ENCODE results near the gene HS2ST1. TPM values are rescaled to one million over a fixed set of nuclear protein-coding genes. Genes with fewer than 3 reads are reported as not detected.

Gene HS2ST1
- total RNA-seq, 1 experiment from 2014 or later, result 30.1 TPM

DNA sequence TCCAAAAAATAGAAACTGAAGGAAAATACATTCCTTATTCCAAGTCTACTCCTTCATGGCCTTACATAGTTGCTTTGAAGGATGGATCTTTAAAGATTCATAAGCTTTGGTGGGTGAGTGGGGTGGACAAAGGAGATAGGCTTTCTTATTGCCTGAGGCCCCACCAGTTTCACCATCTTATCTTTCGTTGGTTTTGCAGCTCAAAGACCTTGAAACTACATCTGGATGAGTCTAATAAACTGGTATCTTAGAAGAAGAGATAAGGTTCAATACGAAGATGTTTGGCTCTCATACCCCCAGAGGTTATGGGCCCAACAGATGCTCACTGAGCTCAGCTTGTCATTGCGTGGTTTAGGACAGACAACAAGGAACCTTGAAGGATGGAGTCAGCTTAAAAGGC lies 201.5 kb downstream of the HS2ST1 start (continued):
- TF ChIP-seq, protein P1, sequence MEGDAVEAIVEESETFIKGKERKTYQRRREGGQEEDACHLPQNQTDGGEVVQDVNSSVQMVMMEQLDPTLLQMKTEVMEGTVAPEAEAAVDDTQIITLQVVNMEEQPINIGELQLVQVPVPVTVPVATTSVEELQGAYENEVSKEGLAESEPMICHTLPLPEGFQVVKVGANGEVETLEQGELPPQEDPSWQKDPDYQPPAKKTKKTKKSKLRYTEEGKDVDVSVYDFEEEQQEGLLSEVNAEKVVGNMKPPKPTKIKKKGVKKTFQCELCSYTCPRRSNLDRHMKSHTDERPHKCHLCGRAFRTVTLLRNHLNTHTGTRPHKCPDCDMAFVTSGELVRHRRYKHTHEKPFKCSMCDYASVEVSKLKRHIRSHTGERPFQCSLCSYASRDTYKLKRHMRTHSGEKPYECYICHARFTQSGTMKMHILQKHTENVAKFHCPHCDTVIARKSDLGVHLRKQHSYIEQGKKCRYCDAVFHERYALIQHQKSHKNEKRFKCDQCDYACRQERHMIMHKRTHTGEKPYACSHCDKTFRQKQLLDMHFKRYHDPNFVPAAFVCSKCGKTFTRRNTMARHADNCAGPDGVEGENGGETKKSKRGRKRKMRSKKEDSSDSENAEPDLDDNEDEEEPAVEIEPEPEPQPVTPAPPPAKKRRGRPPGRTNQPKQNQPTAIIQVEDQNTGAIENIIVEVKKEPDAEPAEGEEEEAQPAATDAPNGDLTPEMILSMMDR (IDR thresholded peaks at IDR 0.05 in 2 of 3, conservative IDR thresholded peaks at IDR 0.05 in 1 of 3; ENCODE audit: borderline replicate concordance in 1 of 3, insufficient read depth in 1 of 3, low read depth in 2 of 3, low read length in 2 of 3), result no peak
- TF ChIP-seq EZH2 (IDR thresholded peaks at IDR 0.05), result no peak
- no peak for TF ChIP-seq SRF (IDR thresholded peaks at IDR 0.05; ENCODE audit: low read depth)
- no peak for TF ChIP-seq SIN3A (IDR thresholded peaks at IDR 0.05; ENCODE audit: low read depth)
- TF ChIP-seq EZH2phosphoT487 (IDR thresholded peaks at IDR 0.05; ENCODE audit: borderline replicate concordance), result no peak
- no peak for TF ChIP-seq CBX3 (IDR thresholded peaks at IDR 0.05; ENCODE audit: low read depth)
- TF ChIP-seq, protein P2, sequence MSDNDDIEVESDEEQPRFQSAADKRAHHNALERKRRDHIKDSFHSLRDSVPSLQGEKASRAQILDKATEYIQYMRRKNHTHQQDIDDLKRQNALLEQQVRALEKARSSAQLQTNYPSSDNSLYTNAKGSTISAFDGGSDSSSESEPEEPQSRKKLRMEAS (IDR thresholded peaks at IDR 0.05), result no peak
- TF ChIP-seq RAD21 (IDR thresholded peaks at IDR 0.05; ENCODE audit: low read depth), result no peak
- no peak for TF ChIP-seq CEBPB (IDR thresholded peaks at IDR 0.05; ENCODE audit: low read depth)
- TF ChIP-seq EGR1 (IDR thresholded peaks at IDR 0.05; ENCODE audit: low read depth), result no peak

DNA sequence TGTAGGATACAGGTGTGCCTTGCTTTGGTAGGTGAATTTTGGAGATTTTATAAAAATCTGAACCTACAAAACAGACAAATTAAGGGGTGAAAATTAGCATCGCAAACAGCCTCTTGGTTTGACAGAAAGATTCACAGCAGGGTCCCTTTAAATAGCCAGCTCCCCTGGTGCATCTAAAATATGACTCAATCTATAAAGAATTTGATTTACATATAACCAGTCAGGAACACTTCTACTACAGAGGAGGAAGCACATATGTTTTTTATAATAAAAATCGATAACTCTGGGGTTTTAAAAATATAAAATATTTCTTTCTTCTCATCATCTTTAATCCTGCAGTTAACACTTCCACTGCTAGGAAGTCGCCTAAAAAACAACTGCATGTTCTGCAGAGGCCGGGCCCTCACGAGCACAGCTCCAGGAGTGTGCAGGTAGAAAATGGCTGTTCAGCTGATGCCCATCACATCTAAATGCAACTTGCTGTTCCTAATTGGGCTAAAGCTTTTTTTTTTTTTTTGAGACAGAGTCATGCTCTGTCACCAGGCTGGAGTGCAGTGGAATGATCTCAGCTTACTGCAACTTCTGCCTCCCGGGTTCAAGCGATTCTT lies 203.4 kb downstream of the HS2ST1 start:
- H2AFZ ChIP-seq (ENCODE audit: low read depth, low read length, poor library complexity, severe bottlenecking), result no peak overlapping the region
- intact Hi-C loops (cut with micrococcal nuclease), result no loop called here
- no peaks in the 10 kb centered on the region for H3K36me3 ChIP-seq (ENCODE audit: control insufficient read depth in 1 of 2, insufficient read depth in 2 of 2, low read length in 2 of 2)
- no peaks in the 10 kb centered on the region for H3K9me3 ChIP-seq (ENCODE audit: control insufficient read depth in 1 of 2, insufficient read depth in 1 of 2, low read depth in 1 of 2, low read length in 2 of 2)
- POLR2A ChIA-PET, result interaction anchor here (0.8 kb wide), 1 partner anchor 11 kb away, joined by 3 read pairs; no protein-coding TSS in a partner anchor
- no peak overlapping the region for H3K4me3 ChIP-seq (replicated peaks in 1 of 2; ENCODE audit: low read depth in 1 of 2, low read length in 2 of 2)
- no peaks in the 10 kb centered on the region for H3K27me3 ChIP-seq (ENCODE audit: insufficient read depth, low read length)
- RAD21 ChIA-PET (ENCODE audit: low non-redundant PET in 1 of 2, low total read pairs in 2 of 2, uncharacterized antibody in 2 of 2, unreplicated experiment in 2 of 2), result no interaction called here
- no TSS peak for BruUV-seq (replicated peaks)
- no peak overlapping the region for H3K4me2 ChIP-seq (ENCODE audit: low read length)
- no peaks in the 10 kb centered on the region for H4K20me1 ChIP-seq (ENCODE audit: insufficient read depth)
- no peaks in the 10 kb centered on the region for H3K9me2 ChIP-seq (ENCODE audit: insufficient read depth)
- ATAC-seq (no peak), DNase-seq (ENCODE audit: low read depth, low spot score) (no peak)
- CTCF ChIA-PET, result no interaction called here
- no peak for TF ChIP-seq JUND (IDR thresholded peaks at IDR 0.05)
- TF ChIP-seq FOSL1 (IDR thresholded peaks at IDR 0.05; ENCODE audit: low read depth), result no peak
- TF ChIP-seq ZFX (IDR thresholded peaks at IDR 0.05), result no peak
- TF ChIP-seq, protein P2 (IDR thresholded peaks at IDR 0.05), result no peak
- TF ChIP-seq ELF1 (IDR thresholded peaks at IDR 0.05; ENCODE audit: borderline replicate concordance, low read depth), result no peak
- no peak for TF ChIP-seq SP1 (IDR thresholded peaks at IDR 0.05; ENCODE audit: low read depth)
- no peaks in the 10 kb centered on the region for H3K4me1 ChIP-seq (ENCODE audit: control insufficient read depth in 1 of 2, insufficient read depth in 2 of 2, low read length in 2 of 2)
- H3K27ac ChIP-seq (ENCODE audit: low read depth, low read length), result no peak overlapping the region
- H3K9ac ChIP-seq (ENCODE audit: low read length), result no peak overlapping the region
- H3K79me2 ChIP-seq (ENCODE audit: insufficient read depth, low read length), result no peaks in the 10 kb centered on the region

Data from HCT116 (cell line).